Mammary epithelial cell (primary cell): ENCODE data around the gene ITGB2.

Source experiments
- EZH2 ChIP-seq: IDR thresholded peaks from 2 replicates; pipeline ENCODE4 v1.6.1; 2012; ENCODE audit warnings: low read length, inconsistent platforms, borderline replicate concordance
- TF ChIP-seq, protein P1 (sequence below), 2 donors: IDR thresholded peaks in 1 of 2; conservative IDR thresholded peaks in 1 of 2; 2 replicates each; pipeline ENCODE4 v1.5.1; 2011 to 2012; ENCODE audit warnings: inconsistent platforms in 2 of 2, low read length in 2 of 2, mild to moderate bottlenecking in 2 of 2, control low read depth in 1 of 2, low read depth in 1 of 2; ENCODE audit not compliant: insufficient read depth in 1 of 2; ENCODE audit errors: extremely low read depth in 1 of 2

DNA sequence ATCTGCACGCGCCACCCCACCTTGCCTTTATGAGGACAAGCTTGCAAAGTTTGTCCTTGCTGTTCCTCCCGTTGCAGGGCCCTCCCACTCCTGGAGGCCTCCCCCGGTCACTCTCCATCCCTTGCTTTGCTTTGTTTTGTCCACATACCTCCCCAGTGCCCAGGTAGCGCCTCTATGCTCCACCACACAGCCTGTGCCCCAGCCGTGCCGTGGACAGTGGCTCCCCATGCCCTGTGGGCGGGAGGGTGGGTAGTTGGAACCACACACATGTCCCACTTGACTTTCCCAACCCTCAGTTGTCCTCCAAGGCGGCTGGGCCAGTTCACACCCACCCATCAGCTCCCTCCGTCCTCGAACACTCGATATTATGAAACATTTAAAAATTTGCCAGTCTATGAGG lies 43.7 kb upstream of the ITGB2 start:
- TF ChIP-seq, protein P1, sequence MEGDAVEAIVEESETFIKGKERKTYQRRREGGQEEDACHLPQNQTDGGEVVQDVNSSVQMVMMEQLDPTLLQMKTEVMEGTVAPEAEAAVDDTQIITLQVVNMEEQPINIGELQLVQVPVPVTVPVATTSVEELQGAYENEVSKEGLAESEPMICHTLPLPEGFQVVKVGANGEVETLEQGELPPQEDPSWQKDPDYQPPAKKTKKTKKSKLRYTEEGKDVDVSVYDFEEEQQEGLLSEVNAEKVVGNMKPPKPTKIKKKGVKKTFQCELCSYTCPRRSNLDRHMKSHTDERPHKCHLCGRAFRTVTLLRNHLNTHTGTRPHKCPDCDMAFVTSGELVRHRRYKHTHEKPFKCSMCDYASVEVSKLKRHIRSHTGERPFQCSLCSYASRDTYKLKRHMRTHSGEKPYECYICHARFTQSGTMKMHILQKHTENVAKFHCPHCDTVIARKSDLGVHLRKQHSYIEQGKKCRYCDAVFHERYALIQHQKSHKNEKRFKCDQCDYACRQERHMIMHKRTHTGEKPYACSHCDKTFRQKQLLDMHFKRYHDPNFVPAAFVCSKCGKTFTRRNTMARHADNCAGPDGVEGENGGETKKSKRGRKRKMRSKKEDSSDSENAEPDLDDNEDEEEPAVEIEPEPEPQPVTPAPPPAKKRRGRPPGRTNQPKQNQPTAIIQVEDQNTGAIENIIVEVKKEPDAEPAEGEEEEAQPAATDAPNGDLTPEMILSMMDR (conservative IDR thresholded peaks at IDR 0.05 in 1 of 2, IDR thresholded peaks at IDR 0.05 in 1 of 2; ENCODE audit: extremely low read depth in 1 of 2, insufficient read depth in 1 of 2, low read depth in 1 of 2, low read length in 2 of 2) = no peak
- no peak for TF ChIP-seq EZH2
